HepG2 (cell line): ENCODE data around the gene PRKAR1B. TPM values are rescaled to one million over a fixed set of nuclear protein-coding genes. Genes with fewer than 3 reads are reported as not detected.
A peak's percentile ranks its signal among the peaks of the same experiment; 100 is the strongest.

Experiments used
- AHR ChIP-seq: IDR thresholded peaks from 2 replicates; pipeline ENCODE4 v1.6.1; 2018; ENCODE audit warnings: missing genetic modification reagents, missing compliant biosample characterization
- ELF3 ChIP-seq: IDR thresholded peaks from 2 replicates; pipeline ENCODE4 v1.6.1; 2016; ENCODE audit warnings: missing genetic modification reagents, missing compliant biosample characterization
- ERF ChIP-seq: IDR thresholded peaks from 2 replicates; pipeline ENCODE4 v1.6.1; 2018; ENCODE audit warnings: missing biosample characterization, missing genetic modification reagents
- HIVEP1 ChIP-seq: sonication (generic); formaldehyde crosslinking; IDR thresholded peaks from 2 replicates; pipeline ENCODE4 v1.4.0; 2020; ENCODE audit warnings: mild to moderate bottlenecking, missing genetic modification reagents
- HMG20B ChIP-seq: conservative IDR thresholded peaks from 2 replicates; pipeline ENCODE4 v1.6.1; 2016; ENCODE audit warnings: missing genetic modification reagents, missing compliant biosample characterization
- MIXL1 ChIP-seq: IDR thresholded peaks from 2 replicates; pipeline ENCODE4 v1.6.1; 2016
- MLLT10 ChIP-seq: sonication (generic); formaldehyde crosslinking; IDR thresholded peaks from 2 replicates; pipeline ENCODE4 v1.4.0; 2020; ENCODE audit warnings: missing genetic modification reagents
- NFATC3 ChIP-seq: sonication (generic); formaldehyde crosslinking; IDR thresholded peaks from 2 replicates; pipeline ENCODE4 v1.5.1; 2020; ENCODE audit warnings: mild to moderate bottlenecking, missing genetic modification reagents
- PHB2 ChIP-seq: fragments of 450-650 bp; IDR thresholded peaks from 2 replicates; pipeline ENCODE4 v1.6.1; 2018; ENCODE audit not compliant: partially characterized antibody
- RCOR2 ChIP-seq: IDR thresholded peaks from 2 replicates; pipeline ENCODE4 v1.6.1; 2016; ENCODE audit warnings: missing biosample characterization, missing genetic modification reagents
- REL ChIP-seq: sonication (generic); formaldehyde crosslinking; conservative IDR thresholded peaks from 2 replicates; pipeline ENCODE4 v1.8.0; 2022; ENCODE audit warnings: mild to moderate bottlenecking, missing genetic modification reagents, moderate library complexity
- SALL1 ChIP-seq: sonication (generic); formaldehyde crosslinking; IDR thresholded peaks from 2 replicates; pipeline ENCODE4 v1.8.0; 2022; ENCODE audit warnings: mild to moderate bottlenecking, missing genetic modification reagents
- SALL2 ChIP-seq: sonication (generic); formaldehyde crosslinking; IDR thresholded peaks from 2 replicates; pipeline ENCODE4 v1.8.1; 2023; ENCODE audit warnings: mild to moderate bottlenecking, missing genetic modification reagents, inconsistent platforms
- SMAD3 ChIP-seq: sonication (generic); formaldehyde crosslinking; IDR thresholded peaks from 2 replicates; pipeline ENCODE4 v1.4.0; 2020; ENCODE audit warnings: missing genetic modification reagents
- THYN1 ChIP-seq: sonication (generic); formaldehyde crosslinking; IDR thresholded peaks from 2 replicates; pipeline ENCODE4 v1.8.1; 2023; ENCODE audit warnings: low read depth, mild to moderate bottlenecking, moderate library complexity, missing genetic modification reagents, borderline replicate concordance
- ZNF160 ChIP-seq: sonication (generic); formaldehyde crosslinking; IDR thresholded peaks from 2 replicates; pipeline ENCODE4 v1.8.0; 2022; ENCODE audit warnings: mild to moderate bottlenecking, inconsistent platforms, missing genetic modification reagents
- ZNF446 ChIP-seq: sonication (generic); formaldehyde crosslinking; IDR thresholded peaks from 2 replicates; pipeline ENCODE4 v1.5.0; 2020; ENCODE audit warnings: mild to moderate bottlenecking, missing genetic modification reagents
- ZNF501 ChIP-seq: sonication (generic); formaldehyde crosslinking; IDR thresholded peaks from 2 replicates; pipeline ENCODE4 v1.5.1; 2020; ENCODE audit warnings: mild to moderate bottlenecking, moderate library complexity, missing genetic modification reagents
- ZSCAN21 ChIP-seq: sonication (generic); formaldehyde crosslinking; IDR thresholded peaks from 2 replicates; pipeline ENCODE4 v1.8.0; 2022; ENCODE audit warnings: mild to moderate bottlenecking, missing genetic modification reagents, moderate library complexity, borderline replicate concordance
- polyA plus RNA-seq, 8 experiments: library from polyadenylated mRNA; depleted of rRNA in 3 of 8; stranded (reverse) in 7 of 8; unstranded in 1 of 8; fragments of >200 nt; fragmentation: Illumina TruSeq in 4 of 8; extraction: Trizol in 4 of 8; gene quantifications; 2 replicates each; pipeline versions ENCODE4 v1.2.1 to v1.2.3, GENCODE V29; 2011 to 2016; ENCODE audit warnings: low read depth in 4 of 8, missing spikeins in 1 of 8, mixed read lengths in 1 of 8; ENCODE audit not compliant: insufficient read depth in 1 of 8
- total RNA-seq, 5 experiments: library from RNA; depleted of rRNA; stranded (reverse); fragments of >200 nt; fragmentation: Illumina TruSeq; extraction: Trizol; gene quantifications; 2 replicates each; pipeline ENCODE4 v1.2.3, GENCODE V29; 2016; ENCODE audit warnings: low read depth in 1 of 5
- TF ChIP-seq, protein P1 (sequence below): sonication (generic); formaldehyde crosslinking; IDR thresholded peaks from 2 replicates; pipeline ENCODE4 v1.4.0; 2020; ENCODE audit warnings: missing genetic modification reagents
- TF ChIP-seq, protein P2 (sequence below): sonication (generic); formaldehyde crosslinking; IDR thresholded peaks from 2 replicates; pipeline ENCODE4 v1.4.0; 2020; ENCODE audit warnings: missing genetic modification reagents, borderline replicate concordance
- TF ChIP-seq, protein P3 (sequence below): sonication (generic); formaldehyde crosslinking; IDR thresholded peaks from 2 replicates; pipeline ENCODE4 v1.8.0; 2022; ENCODE audit warnings: low read depth, missing genetic modification reagents

The PRKAR1B gene
- total and polyA plus RNA-seq, 2 of the 13 experiments (the other 11 are each of a cell fraction or from before 2014, with no cell fraction given), result 7.9 to 28.2 TPM

DNA sequence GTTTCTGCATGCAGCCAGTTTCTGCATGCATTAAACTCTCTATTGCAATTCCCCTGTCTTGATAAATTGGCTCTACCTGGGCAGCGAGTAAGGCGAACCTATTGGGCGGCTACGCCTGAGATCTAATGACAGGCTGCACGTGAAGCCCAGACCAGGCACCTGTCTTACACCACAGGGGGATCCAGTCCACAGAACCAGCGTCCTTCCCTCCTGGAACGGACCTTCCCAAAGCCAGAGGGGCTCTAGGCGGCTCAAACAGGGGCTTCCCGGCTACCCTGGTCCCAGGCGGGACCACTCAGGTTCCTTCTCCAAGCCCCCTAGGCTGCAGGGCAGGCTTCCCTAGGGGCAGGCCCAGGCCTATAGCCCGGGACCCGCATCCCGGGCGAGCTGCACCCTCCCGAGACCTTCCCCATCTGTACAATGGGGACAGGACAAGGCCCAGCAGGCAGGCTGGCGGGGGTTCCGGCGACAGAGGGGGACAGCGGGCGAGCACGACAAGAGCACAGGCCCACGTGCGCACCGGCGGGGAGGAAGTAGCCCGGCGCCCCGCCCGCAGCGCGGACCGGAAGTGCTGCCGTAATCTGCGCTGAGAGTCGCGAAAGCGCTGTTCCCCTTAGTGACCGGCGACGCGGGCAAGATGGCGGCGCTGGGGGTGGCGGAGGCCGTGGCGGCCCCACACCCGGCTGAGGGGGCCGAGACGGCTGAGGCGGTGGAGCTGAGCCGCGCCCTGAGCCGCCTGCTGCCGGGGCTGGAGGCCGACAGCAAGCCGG, 812 bp downstream of the PRKAR1B start, which contains the start of gene DNAAF5 (continued):
- TF ChIP-seq, protein P1, sequence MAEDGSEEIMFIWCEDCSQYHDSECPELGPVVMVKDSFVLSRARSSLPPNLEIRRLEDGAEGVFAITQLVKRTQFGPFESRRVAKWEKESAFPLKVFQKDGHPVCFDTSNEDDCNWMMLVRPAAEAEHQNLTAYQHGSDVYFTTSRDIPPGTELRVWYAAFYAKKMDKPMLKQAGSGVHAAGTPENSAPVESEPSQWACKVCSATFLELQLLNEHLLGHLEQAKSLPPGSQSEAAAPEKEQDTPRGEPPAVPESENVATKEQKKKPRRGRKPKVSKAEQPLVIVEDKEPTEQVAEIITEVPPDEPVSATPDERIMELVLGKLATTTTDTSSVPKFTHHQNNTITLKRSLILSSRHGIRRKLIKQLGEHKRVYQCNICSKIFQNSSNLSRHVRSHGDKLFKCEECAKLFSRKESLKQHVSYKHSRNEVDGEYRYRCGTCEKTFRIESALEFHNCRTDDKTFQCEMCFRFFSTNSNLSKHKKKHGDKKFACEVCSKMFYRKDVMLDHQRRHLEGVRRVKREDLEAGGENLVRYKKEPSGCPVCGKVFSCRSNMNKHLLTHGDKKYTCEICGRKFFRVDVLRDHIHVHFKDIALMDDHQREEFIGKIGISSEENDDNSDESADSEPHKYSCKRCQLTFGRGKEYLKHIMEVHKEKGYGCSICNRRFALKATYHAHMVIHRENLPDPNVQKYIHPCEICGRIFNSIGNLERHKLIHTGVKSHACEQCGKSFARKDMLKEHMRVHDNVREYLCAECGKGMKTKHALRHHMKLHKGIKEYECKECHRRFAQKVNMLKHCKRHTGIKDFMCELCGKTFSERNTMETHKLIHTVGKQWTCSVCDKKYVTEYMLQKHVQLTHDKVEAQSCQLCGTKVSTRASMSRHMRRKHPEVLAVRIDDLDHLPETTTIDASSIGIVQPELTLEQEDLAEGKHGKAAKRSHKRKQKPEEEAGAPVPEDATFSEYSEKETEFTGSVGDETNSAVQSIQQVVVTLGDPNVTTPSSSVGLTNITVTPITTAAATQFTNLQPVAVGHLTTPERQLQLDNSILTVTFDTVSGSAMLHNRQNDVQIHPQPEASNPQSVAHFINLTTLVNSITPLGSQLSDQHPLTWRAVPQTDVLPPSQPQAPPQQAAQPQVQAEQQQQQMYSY (CRISPR knock-in tag), result peak; percentile 25; the same call in 1 of the 2 replicates
- TF ChIP-seq SMAD3 (CRISPR knock-in tag), result 0 out of 2 replicates have a peak, but pooled peaks have one; percentile 41
- TF ChIP-seq HIVEP1 (CRISPR knock-in tag), result peak; percentile 81
- TF ChIP-seq ZSCAN21 (CRISPR knock-in tag), result peak; percentile 15; the same call in 1 of the 2 replicates
- no peak for TF ChIP-seq THYN1 (CRISPR knock-in tag)
- TF ChIP-seq ELF3 (CRISPR knock-in tag), result peak; percentile 86
- no peak for TF ChIP-seq ZNF160
- peak; percentile 71; the same call in 1 of the 2 replicates for TF ChIP-seq SALL2 (CRISPR knock-in tag)
- TF ChIP-seq PHB2, result no peak
- TF ChIP-seq, protein P2, sequence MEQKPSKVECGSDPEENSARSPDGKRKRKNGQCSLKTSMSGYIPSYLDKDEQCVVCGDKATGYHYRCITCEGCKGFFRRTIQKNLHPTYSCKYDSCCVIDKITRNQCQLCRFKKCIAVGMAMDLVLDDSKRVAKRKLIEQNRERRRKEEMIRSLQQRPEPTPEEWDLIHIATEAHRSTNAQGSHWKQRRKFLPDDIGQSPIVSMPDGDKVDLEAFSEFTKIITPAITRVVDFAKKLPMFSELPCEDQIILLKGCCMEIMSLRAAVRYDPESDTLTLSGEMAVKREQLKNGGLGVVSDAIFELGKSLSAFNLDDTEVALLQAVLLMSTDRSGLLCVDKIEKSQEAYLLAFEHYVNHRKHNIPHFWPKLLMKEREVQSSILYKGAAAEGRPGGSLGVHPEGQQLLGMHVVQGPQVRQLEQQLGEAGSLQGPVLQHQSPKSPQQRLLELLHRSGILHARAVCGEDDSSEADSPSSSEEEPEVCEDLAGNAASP (CRISPR knock-in tag), result peak; percentile 69
- TF ChIP-seq, protein P3, sequence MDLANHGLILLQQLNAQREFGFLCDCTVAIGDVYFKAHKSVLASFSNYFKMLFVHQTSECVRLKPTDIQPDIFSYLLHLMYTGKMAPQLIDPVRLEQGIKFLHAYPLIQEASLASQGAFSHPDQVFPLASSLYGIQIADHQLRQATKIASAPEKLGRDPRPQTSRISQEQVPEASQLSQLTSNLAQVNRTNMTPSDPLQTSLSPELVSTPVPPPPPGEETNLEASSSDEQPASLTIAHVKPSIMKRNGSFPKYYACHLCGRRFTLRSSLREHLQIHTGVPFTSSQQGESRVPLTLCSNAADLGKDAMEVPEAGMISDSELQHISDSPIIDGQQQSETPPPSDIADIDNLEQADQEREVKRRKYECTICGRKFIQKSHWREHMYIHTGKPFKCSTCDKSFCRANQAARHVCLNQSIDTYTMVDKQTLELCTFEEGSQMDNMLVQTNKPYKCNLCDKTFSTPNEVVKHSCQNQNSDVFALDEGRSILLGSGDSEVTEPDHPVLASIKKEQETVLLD, result peak; percentile 59; the same call in 1 of the 2 replicates
- peak; percentile 63; the same call in 1 of the 2 replicates for TF ChIP-seq NFATC3 (CRISPR knock-in tag)
- TF ChIP-seq MLLT10 (CRISPR knock-in tag), result no peak
- TF ChIP-seq REL (CRISPR knock-in tag), result peak; percentile 79; the same call in 1 of the 2 replicates
- peak; percentile 90 for TF ChIP-seq SALL1
- TF ChIP-seq ZNF501 (CRISPR knock-in tag), result peak; percentile 93
- peak; percentile 41; the same call in 1 of the 2 replicates for TF ChIP-seq ZNF446
- TF ChIP-seq AHR (CRISPR knock-in tag), result no peak
- TF ChIP-seq ERF, result peak; percentile 77
- no peak for TF ChIP-seq RCOR2 (CRISPR knock-in tag)
- TF ChIP-seq HMG20B (CRISPR knock-in tag), result no peak
- 0 out of 2 replicates have a peak, but pooled peaks have one; percentile 15 for TF ChIP-seq MIXL1
